DOHH2 (cell line): Measurements from ENCODE around the gene FAM131C.

ENCODE experiments used
- H3F3A ChIP-seq: fragments of 200-600 bp; sonication (generic), shearing (Covaris generic); 2 replicates; pipeline ENCODE4 v1.6.0; 2016; ENCODE audit warnings: antibody characterized with exemption, mild to moderate bottlenecking; ENCODE audit not compliant: control insufficient read depth, insufficient read depth
- H3K27ac ChIP-seq: fragments of 200-600 bp; sonication (generic); 2 replicates; pipeline ENCODE4 v1.5.1; 2014; ENCODE audit warnings: low read depth, mild to moderate bottlenecking, low read length, moderate library complexity
- H3K27me3 ChIP-seq: fragments of 200-600 bp; sonication (generic); 2 replicates; pipeline ENCODE4 v1.6.1; 2014; ENCODE audit warnings: mild to moderate bottlenecking, low read length, mixed read lengths; ENCODE audit not compliant: control insufficient read depth
- H3K36me3 ChIP-seq: fragments of 200-600 bp; sonication (generic); 2 replicates; pipeline ENCODE4 v1.6.1; 2014; ENCODE audit warnings: mild to moderate bottlenecking, low read length, moderate library complexity, mixed read lengths; ENCODE audit not compliant: control insufficient read depth
- H3K4me1 ChIP-seq: fragments of 200-600 bp; sonication (generic); 2 replicates; pipeline ENCODE4 v1.6.1; 2014; ENCODE audit warnings: mild to moderate bottlenecking, low read length, mixed read lengths; ENCODE audit not compliant: control insufficient read depth
- H3K4me2 ChIP-seq: fragments of 200-600 bp; sonication (generic); 2 replicates; pipeline ENCODE4 v1.6.0; 2014; ENCODE audit warnings: mild to moderate bottlenecking, low read length, moderate library complexity
- H3K4me3 ChIP-seq: fragments of 200-600 bp; sonication (generic); 2 replicates; pipeline ENCODE4 v1.5.1; 2014; ENCODE audit warnings: mild to moderate bottlenecking, low read length, mixed read lengths
- H3K79me2 ChIP-seq: fragments of 200-600 bp; sonication (generic); 2 replicates; pipeline ENCODE4 v1.6.1; 2014; ENCODE audit warnings: mild to moderate bottlenecking, low read length, mixed read lengths; ENCODE audit not compliant: control insufficient read depth
- H3K9me2 ChIP-seq: fragments of 200-600 bp; sonication (generic); replicated peaks from 2 replicates; pipeline ENCODE4 v1.6.1; 2014; ENCODE audit warnings: mild to moderate bottlenecking, low read length, mixed read lengths; ENCODE audit not compliant: control insufficient read depth
- H3K9me3 ChIP-seq: fragments of 200-600 bp; sonication (generic); 2 replicates; pipeline ENCODE4 v1.6.1; 2014; ENCODE audit warnings: antibody characterized with exemption, low read length, mixed read lengths; ENCODE audit not compliant: control insufficient read depth, insufficient read depth
- H4K20me1 ChIP-seq: fragments of 200-600 bp; sonication (generic); 2 replicates; pipeline ENCODE4 v1.6.0; 2014; ENCODE audit warnings: low read depth, mild to moderate bottlenecking, antibody characterized with exemption, low read length, moderate library complexity; ENCODE audit not compliant: control insufficient read depth, insufficient read depth
- CTCF ChIP-seq: fragments of 200-600 bp; sonication (generic); IDR thresholded peaks from one replicate; pipeline ENCODE4 v1.5.1; 2014; ENCODE audit warnings: antibody characterized with exemption, mild to moderate bottlenecking, low read depth, low read length; ENCODE audit not compliant: poor library complexity, severe bottlenecking
- EZH2phosphoT487 ChIP-seq: fragments of 200-600 bp; sonication (generic); IDR thresholded peaks from 2 replicates; pipeline ENCODE4 v1.6.1; 2017; ENCODE audit warnings: borderline replicate concordance, mild to moderate bottlenecking, antibody characterized with exemption, low read length, moderate library complexity, mixed read lengths

FAM131C gene

DNA sequence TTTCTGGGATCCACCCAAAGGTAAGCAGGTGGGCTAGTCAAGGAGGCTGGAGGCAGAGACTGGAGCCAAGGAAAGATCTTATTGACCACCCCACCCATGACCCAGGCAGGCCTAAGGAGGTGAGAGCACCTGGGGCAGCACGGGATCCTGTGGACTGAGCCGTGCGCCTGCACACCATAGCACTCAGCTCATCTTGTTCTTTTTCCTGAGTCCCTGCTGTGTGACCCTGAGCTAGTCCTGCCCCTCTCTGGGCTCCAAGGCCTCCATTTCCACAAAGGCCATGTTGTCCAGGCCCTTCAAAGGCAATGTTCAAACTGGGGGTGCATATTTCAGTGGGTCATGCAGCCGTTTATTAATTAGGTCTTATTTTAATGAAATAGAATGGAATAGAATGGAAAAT, 7.2 kb downstream of the FAM131C start:
- TF ChIP-seq CTCF (no peak), EZH2phosphoT487 (no peak)
- Histone ChIP-seq H4K20me1 (no peaks in the 10 kb centered on the region), H3K79me2 (no peaks in the 10 kb centered on the region), H3K4me2 (no peak overlapping the region), H3F3A (no peaks in the 10 kb centered on the region), H3K9me2 (no peaks in the 10 kb centered on the region), H3K27ac (no peak overlapping the region), H3K36me3 (no peaks in the 10 kb centered on the region), H3K4me3 (no peak overlapping the region), H3K27me3 (peaks cover 22% of the 10 kb centered on the region), H3K9me3 (no peaks in the 10 kb centered on the region), H3K4me1 (no peaks in the 10 kb centered on the region)

DNA sequence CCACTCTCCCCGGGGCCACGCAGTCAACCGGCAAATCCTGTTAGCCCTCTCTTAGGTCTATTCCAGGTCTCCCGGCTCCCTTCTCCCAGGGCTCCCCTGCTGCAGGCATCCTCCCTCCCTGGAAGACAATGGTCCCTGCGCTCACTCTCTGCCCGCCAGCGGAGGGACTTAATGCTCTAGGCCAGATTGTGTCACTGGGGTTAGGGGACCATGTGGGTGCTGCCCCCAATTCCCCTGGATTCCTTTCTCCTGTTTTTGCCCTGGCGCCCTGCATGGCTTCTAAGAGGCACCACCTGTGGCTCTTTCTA, 8.2 kb downstream of the FAM131C start:
- Histone ChIP-seq H3K27ac (no peak overlapping the region), H3K4me3 (no peak overlapping the region), H3K4me2 (no peak overlapping the region)

GRCh38 chr1:16064536-16065268, 8.7 kb downstream of the FAM131C start:
- H3K27me3 ChIP-seq: peaks cover 16% of the 10 kb centered on the region
- H3K9me2 ChIP-seq: no peaks in the 10 kb centered on the region
- no peaks in the 10 kb centered on the region for H3F3A ChIP-seq
- no peaks in the 10 kb centered on the region for H3K79me2 ChIP-seq
- H3K4me1 ChIP-seq: no peaks in the 10 kb centered on the region
- no peak overlapping the region for H3K4me3 ChIP-seq
- no peaks in the 10 kb centered on the region for H3K36me3 ChIP-seq
- H3K4me2 ChIP-seq: no peak overlapping the region
- no peak overlapping the region for H3K27ac ChIP-seq
- no peaks in the 10 kb centered on the region for H4K20me1 ChIP-seq
- no peaks in the 10 kb centered on the region for H3K9me3 ChIP-seq
- no peak for TF ChIP-seq EZH2phosphoT487
- no peak for TF ChIP-seq CTCF

More for the DNA sequence above, 8.2 kb downstream of the FAM131C start:
- H3K27me3 ChIP-seq: peaks cover 16% of the 10 kb centered on the region
- no peaks in the 10 kb centered on the region for H3K79me2 ChIP-seq
- H3K9me3 ChIP-seq: no peaks in the 10 kb centered on the region
- TF ChIP-seq CTCF (no peak), EZH2phosphoT487 (no peak)
- no peaks in the 10 kb centered on the region for H3F3A ChIP-seq
- H3K4me1 ChIP-seq: no peaks in the 10 kb centered on the region
- H4K20me1 ChIP-seq: no peaks in the 10 kb centered on the region
- no peaks in the 10 kb centered on the region for H3K9me2 ChIP-seq
- no peaks in the 10 kb centered on the region for H3K36me3 ChIP-seq
